KBM-7 (cell line): ENCODE results near the gene SHC3.

ENCODE experiments used
- DNase-seq: peaks from one replicate; pipeline ENCODE4 v3.0.0-alpha.2; 2015
- in situ Hi-C: fragments of 300-500 bp; cut with MboI; formaldehyde crosslinking; loops from 2 replicates; pipeline ENCODE4 v1.14.3; 2020; ENCODE audit warnings: low sequenced_read_pairs, low pct_unique_long_range_greater_than_20kb, mixed read lengths

The SHC3 gene

GRCh38 chr9:89120704-89121103 is 57.9 kb downstream of the SHC3 start:
- DNase-seq: no peak
- in situ Hi-C loops: no loop called here

- no peak for DNase-seq
- in situ Hi-C loops: no loop called here
Measured at GRCh38 chr9:89116805-89117192, 61.8 kb downstream of the SHC3 start.

GRCh38 chr9:89116064-89116804 is 62.4 kb downstream of the SHC3 start:
- in situ Hi-C loops: no loop called here
- DNase-seq: no peak

- in situ Hi-C loops: no loop called here
- no peak for DNase-seq
Measured at GRCh38 chr9:89115426-89115825, 63.2 kb downstream of the SHC3 start.

- in situ Hi-C loops: no loop called here
- DNase-seq: no peak
Measured at GRCh38 chr9:89114741-89115140, 63.9 kb downstream of the SHC3 start.

GRCh38 chr9:89113851-89114250 is 64.8 kb downstream of the SHC3 start:
- in situ Hi-C loops: no loop called here

GRCh38 chr9:89112243-89112642 is 66.4 kb downstream of the SHC3 start:
- in situ Hi-C loops: no loop called here

More at GRCh38 chr9:89113851-89114250, 64.8 kb downstream of the SHC3 start:
- DNase-seq: no peak

GRCh38 chr9:89109666-89110065 is 69.0 kb downstream of the SHC3 start:
- in situ Hi-C loops: no loop called here
- DNase-seq: no peak

More at GRCh38 chr9:89112243-89112642, 66.4 kb downstream of the SHC3 start:
- no peak for DNase-seq

- in situ Hi-C loops: no loop called here
- DNase-seq: no peak
Measured at GRCh38 chr9:89107406-89107805, 71.2 kb downstream of the SHC3 start.

GRCh38 chr9:89106224-89106851 is 72.3 kb downstream of the SHC3 start:
- in situ Hi-C loops: no loop called here
- DNase-seq: no peak

GRCh38 chr9:89104821-89105220 is 73.8 kb downstream of the SHC3 start:
- no peak for DNase-seq
- in situ Hi-C loops: no loop called here

- in situ Hi-C loops: no loop called here
- no peak for DNase-seq
Measured at GRCh38 chr9:89097219-89097618, 81.4 kb downstream of the SHC3 start.

- in situ Hi-C loops: no loop called here
- no peak for DNase-seq
Measured at GRCh38 chr9:89096807-89097206, 81.8 kb downstream of the SHC3 start.

GRCh38 chr9:89095761-89096528 is 82.7 kb downstream of the SHC3 start:
- in situ Hi-C loops: no loop called here
- DNase-seq: no peak

GRCh38 chr9:89093201-89093975 is 85.2 kb downstream of the SHC3 start:
- in situ Hi-C loops: no loop called here
- no peak for DNase-seq

GRCh38 chr9:89089176-89089575 is 89.4 kb downstream of the SHC3 start:
- in situ Hi-C loops: no loop called here
- no peak for DNase-seq

GRCh38 chr9:89083626-89084025 is 95.0 kb downstream of the SHC3 start:
- no peak for DNase-seq
- in situ Hi-C loops: no loop called here

GRCh38 chr9:89080193-89080592 is 98.4 kb downstream of the SHC3 start:
- in situ Hi-C loops: no loop called here
- no peak for DNase-seq

GRCh38 chr9:89079391-89079790 is 99.2 kb downstream of the SHC3 start:
- in situ Hi-C loops: no loop called here
- DNase-seq: no peak
